HCT116 (cell line): ENCODE results near the gene FOXN1. TPM values are rescaled to one million over a fixed set of nuclear protein-coding genes. Genes with fewer than 3 reads are reported as not detected.

Experiments used
- ATAC-seq: fragments of 200-7000 bp; cut with Tn5 transposase; 2 replicates; pipeline ENCODE4 v1.9.1; 2020; ENCODE audit warnings: mild to moderate bottlenecking, moderate library complexity
- BruUV-seq: library from RNA; stranded (reverse); fragments of 400-500 nt; replicated peaks from 2 replicates; lab custom pipeline; 2021; lab: Mats Ljungman, UMichigan
- CTCF ChIA-PET: fragments of 300-600 bp; sonication (Branson Sonifier 250); formaldehyde crosslinking; loops from one replicate; lab custom pipeline; 2021; ENCODE audit warnings: antibody characterized with exemption; lab: Charles Lee
- POLR2A ChIA-PET: fragments of 300-600, 350-600 bp; sonication (Branson Sonifier 250); formaldehyde crosslinking; loops from one replicate; lab custom pipeline; 2021; ENCODE audit warnings: antibody characterized with exemption; lab: Charles Lee
- RAD21 ChIA-PET, 2 experiments: fragments of 300-600 bp; sonication (Branson Sonifier 250); formaldehyde crosslinking; loops; one replicate each; lab custom pipeline; 2023; ENCODE audit warnings: low total read pairs in 2 of 2; ENCODE audit not compliant: uncharacterized antibody in 2 of 2, unreplicated experiment in 2 of 2, low non-redundant PET in 1 of 2; lab: Charles Lee
- DNase-seq: peaks from one replicate; pipeline ENCODE4 v3.0.0-alpha.2; 2010; ENCODE audit warnings: low read depth, low spot score
- H2AFZ ChIP-seq: fragments of 200-600 bp; shearing (Covaris generic), sonication (generic); 2 replicates; pipeline ENCODE4 v1.6.1; 2017; ENCODE audit warnings: low read depth, mixed run types, mixed read lengths, antibody characterized with exemption, low read length; ENCODE audit not compliant: poor library complexity, severe bottlenecking
- H3K27ac ChIP-seq: 2 replicates; pipeline ENCODE4 v1.5.1; 2012; ENCODE audit warnings: low read depth, low read length
- H3K27me3 ChIP-seq: fragments of 200-600 bp; sonication (generic); 2 replicates; pipeline ENCODE4 v1.6.1; 2016; ENCODE audit warnings: mixed run types, low read length, mixed read lengths; ENCODE audit not compliant: insufficient read depth
- H3K36me3 ChIP-seq, 2 experiments: fragments of 200-500 bp in 1 of 2; fragments of 200-600 bp in 1 of 2; sonication (Bioruptor generic) in 1 of 2; sonication (generic) in 1 of 2; 2 replicates each; pipeline versions ENCODE4 v1.5.1 to v1.6.1; 2014 to 2016; ENCODE audit warnings: low read length in 2 of 2, inconsistent platforms in 1 of 2, mixed read lengths in 1 of 2, mixed run types in 1 of 2; ENCODE audit not compliant: insufficient read depth in 2 of 2, control insufficient read depth in 1 of 2
- H3K4me1 ChIP-seq, 2 experiments: fragments of 200-600 bp in 1 of 2; sonication (generic) in 1 of 2; 2 replicates each; pipeline versions ENCODE4 v1.5.1 to v1.6.1; 2012 to 2017; ENCODE audit warnings: low read length in 2 of 2, inconsistent platforms in 1 of 2, mild to moderate bottlenecking in 1 of 2, mixed read lengths in 1 of 2, mixed run types in 1 of 2, moderate library complexity in 1 of 2; ENCODE audit not compliant: insufficient read depth in 2 of 2, control insufficient read depth in 1 of 2
- H3K4me2 ChIP-seq: fragments of 200-600 bp; sonication (generic); 2 replicates; pipeline ENCODE4 v1.6.1; 2017; ENCODE audit warnings: mixed run types, low read length, mixed read lengths
- H3K4me3 ChIP-seq, 2 experiments: fragments of 200-600 bp in 1 of 2; sonication (generic) in 1 of 2; replicated peaks in 1 of 2; 2 replicates each; pipeline ENCODE4 v1.5.1; 2011 to 2016; ENCODE audit warnings: low read length in 2 of 2, control low read depth in 1 of 2, low read depth in 1 of 2, mild to moderate bottlenecking in 1 of 2, mixed read lengths in 1 of 2, mixed run types in 1 of 2
- H3K79me2 ChIP-seq: fragments of 200-600 bp; sonication (generic); 2 replicates; pipeline ENCODE4 v1.6.1; 2017; ENCODE audit warnings: mild to moderate bottlenecking, mixed run types, low read length, moderate library complexity, mixed read lengths; ENCODE audit not compliant: insufficient read depth
- H3K9ac ChIP-seq: fragments of 200-600 bp; sonication (generic); 2 replicates; pipeline ENCODE4 v1.6.1; 2016; ENCODE audit warnings: low read length, mixed read lengths
- H3K9me2 ChIP-seq: fragments of 200-600 bp; sonication (generic), shearing (Covaris generic); 2 replicates; pipeline ENCODE4 v1.6.1; 2017; ENCODE audit warnings: mixed run types, mild to moderate bottlenecking, moderate library complexity; ENCODE audit not compliant: insufficient read depth
- H3K9me3 ChIP-seq, 2 experiments: fragments of 200-500 bp in 1 of 2; fragments of 200-600 bp in 1 of 2; sonication (Bioruptor generic) in 1 of 2; sonication (generic) in 1 of 2; 2 replicates each; pipeline ENCODE4 v1.6.1; 2014 to 2017; ENCODE audit warnings: low read length in 2 of 2, mixed read lengths in 2 of 2, inconsistent platforms in 1 of 2, low read depth in 1 of 2, mild to moderate bottlenecking in 1 of 2, mixed run types in 1 of 2, moderate library complexity in 1 of 2; ENCODE audit not compliant: control insufficient read depth in 1 of 2, insufficient read depth in 1 of 2
- H4K20me1 ChIP-seq: fragments of 200-600 bp; sonication (generic), shearing (Covaris generic); 2 replicates; pipeline ENCODE4 v1.6.1; 2017; ENCODE audit warnings: mixed run types, mild to moderate bottlenecking, moderate library complexity; ENCODE audit not compliant: insufficient read depth
- CBX3 ChIP-seq: IDR thresholded peaks from 2 replicates; pipeline ENCODE4 v1.6.1; 2012; ENCODE audit warnings: low read depth
- CTCF ChIP-seq, 3 experiments: fragments of 200-600 bp in 1 of 3; sonication (generic) in 1 of 3; IDR thresholded peaks in 2 of 3; conservative IDR thresholded peaks in 1 of 3; 2 replicates each; pipeline ENCODE4 v1.5.1; 2012 to 2017; ENCODE audit warnings: low read depth in 2 of 3, low read length in 2 of 3, antibody characterized with exemption in 1 of 3, borderline replicate concordance in 1 of 3, control low read depth in 1 of 3, mild to moderate bottlenecking in 1 of 3, mixed read lengths in 1 of 3, mixed run types in 1 of 3, moderate library complexity in 1 of 3; ENCODE audit not compliant: insufficient read depth in 1 of 3
- ELF1 ChIP-seq: IDR thresholded peaks from 2 replicates; pipeline ENCODE4 v1.6.1; 2012; ENCODE audit warnings: low read depth, borderline replicate concordance
- EZH2 ChIP-seq: fragments of 200-600 bp; sonication (generic); IDR thresholded peaks from 2 replicates; pipeline ENCODE4 v1.6.1; 2017; ENCODE audit warnings: antibody characterized with exemption, mixed run types
- EZH2phosphoT487 ChIP-seq: fragments of 200-600 bp; IDR thresholded peaks from 2 replicates; pipeline ENCODE4 v1.6.1; 2018; ENCODE audit warnings: antibody characterized with exemption, borderline replicate concordance
- FOSL1 ChIP-seq: IDR thresholded peaks from 2 replicates; pipeline ENCODE4 v1.6.1; 2012; ENCODE audit warnings: low read depth
- MAX ChIP-seq: IDR thresholded peaks from 2 replicates; pipeline ENCODE4 v1.6.1; 2012
- POLR2A ChIP-seq: IDR thresholded peaks from 2 replicates; pipeline ENCODE4 v1.7.0; 2011; ENCODE audit warnings: borderline replicate concordance; ENCODE audit not compliant: insufficient read depth, insufficient read length; ENCODE audit errors: extremely low read depth
- POLR2AphosphoS5 ChIP-seq: IDR thresholded peaks from 2 replicates; pipeline ENCODE4 v1.6.1; 2011; ENCODE audit warnings: mild to moderate bottlenecking, low read depth, low read length, moderate library complexity
- RAD21 ChIP-seq: IDR thresholded peaks from 2 replicates; pipeline ENCODE4 v1.6.1; 2012; ENCODE audit warnings: low read depth, mild to moderate bottlenecking
- SP1 ChIP-seq: IDR thresholded peaks from 2 replicates; pipeline ENCODE4 v1.6.1; 2012; ENCODE audit warnings: low read depth
- TCF7L2 ChIP-seq: IDR thresholded peaks from 2 replicates; pipeline ENCODE4 v1.7.0; 2011; ENCODE audit warnings: borderline replicate concordance, inconsistent platforms; ENCODE audit not compliant: insufficient read depth, insufficient read length; ENCODE audit errors: extremely low read depth
- YY1 ChIP-seq: IDR thresholded peaks from 2 replicates; pipeline ENCODE4 v1.6.1; 2011; ENCODE audit warnings: low read length, low read depth, moderate library complexity, mild to moderate bottlenecking; ENCODE audit not compliant: insufficient replicate concordance; ENCODE audit errors: extremely low read depth
- intact Hi-C: fragments of 100-400 bp; cut with micrococcal nuclease; formaldehyde crosslinking; loops from 2 replicates; pipeline ENCODE4 v1.10.0; 2022
- total RNA-seq: library from RNA; stranded (reverse); gene quantifications from one replicate; pipeline ENCODE4 v1.2.1, GENCODE V29; 2021; ENCODE audit not compliant: unreplicated experiment

FOXN1 gene
- total RNA-seq, 1 experiment from 2014 or later, result not detected

GRCh38 chr17:28530926-28531325 is 24.8 kb downstream of the FOXN1 start (continued):
- TF ChIP-seq POLR2AphosphoS5 (no peak), SP1 (no peak), EZH2phosphoT487 (no peak), CBX3 (no peak), FOSL1 (no peak), CTCF (IDR thresholded peaks at IDR 0.05 in 2 of 3, conservative IDR thresholded peaks at IDR 0.05 in 1 of 3; ENCODE audit: borderline replicate concordance in 1 of 3, insufficient read depth in 1 of 3, low read depth in 2 of 3, low read length in 2 of 3) (no peak), MAX (no peak), YY1 (no peak), RAD21 (no peak)

GRCh38 chr17:28532050-28532960 is 26.2 kb downstream of the FOXN1 start:
- TF ChIP-seq TCF7L2 (no peak), MAX (no peak), POLR2A (no peak), ELF1 (no peak), EZH2 (no peak)
- H3K4me3 ChIP-seq, result no peak overlapping the region
- DNase-seq (no peak), ATAC-seq (no peak)
- H3K4me1 ChIP-seq, result peaks cover 0 to 6% of the 10 kb centered on the region in 2 experiments; a peak in 2 of 4 replicates
- H3K36me3 ChIP-seq, result no peaks in the 10 kb centered on the region
- H3K27ac ChIP-seq, result no peak overlapping the region
- peaks cover 7% of the 10 kb centered on the region for H3K27me3 ChIP-seq
- no peak overlapping the region for H3K9ac ChIP-seq
- no peaks in the 10 kb centered on the region for H3K79me2 ChIP-seq
- POLR2A ChIA-PET, result no interaction called here
- H3K4me2 ChIP-seq, result no peak overlapping the region
- H3K9me2 ChIP-seq, result no peaks in the 10 kb centered on the region
- H4K20me1 ChIP-seq, result no peaks in the 10 kb centered on the region
- BruUV-seq, result no TSS peak
- H2AFZ ChIP-seq, result no peak overlapping the region
- intact Hi-C loops, result no loop called here
- H3K9me3 ChIP-seq, result no peaks in the 10 kb centered on the region
- CTCF ChIA-PET, result no interaction called here
- RAD21 ChIA-PET, result no interaction called here
